ENCODE measurements around the gene KRT86. TPM values are rescaled to one million over a fixed set of nuclear protein-coding genes. Genes with fewer than 3 reads are reported as not detected.
"Not testable (repeated sequence)": the region's sequence is repeated elsewhere in the genome, so short reads cannot be mapped to it uniquely, and the experiment has no call there.

KRT86 gene
- total RNA-seq, 1 donor from 2014 or later: under 0.01 TPM

DNA sequence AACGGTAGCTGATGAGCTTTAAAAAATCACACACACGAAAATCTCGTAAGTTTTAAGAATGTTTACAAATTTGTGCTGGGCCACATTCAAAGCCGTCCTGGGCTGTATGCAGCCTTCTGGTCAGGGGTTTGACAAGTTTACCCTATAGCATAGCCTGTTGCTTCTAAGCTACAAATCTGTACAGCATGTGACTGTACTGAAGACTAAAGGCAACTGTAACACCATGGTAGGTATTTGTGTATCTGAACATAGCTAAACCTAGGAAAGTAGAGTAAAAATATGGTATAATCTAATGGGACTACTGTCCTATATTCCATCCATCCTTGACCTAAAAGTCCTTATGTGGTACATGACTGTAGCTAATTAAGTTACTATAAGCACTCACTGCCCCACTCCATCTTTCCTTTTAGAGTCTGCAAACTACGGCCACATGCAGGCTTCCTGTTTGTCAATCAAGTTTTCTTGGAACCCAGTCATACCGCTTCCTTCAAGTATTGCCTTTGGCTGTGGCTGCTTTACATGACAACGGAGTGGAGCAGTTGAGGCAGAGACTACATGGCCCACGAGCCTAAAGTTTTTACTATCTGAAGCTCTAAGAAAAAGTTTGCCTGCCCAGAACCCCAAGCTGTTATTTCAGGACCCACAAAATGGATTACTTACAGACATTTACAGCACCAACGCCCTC is 22.9 kb upstream of the KRT86 start:
- peak in 1 of 2 donors; percentile 26 for DNase-seq (ENCODE audit: low read depth in 2 of 2)

DNA sequence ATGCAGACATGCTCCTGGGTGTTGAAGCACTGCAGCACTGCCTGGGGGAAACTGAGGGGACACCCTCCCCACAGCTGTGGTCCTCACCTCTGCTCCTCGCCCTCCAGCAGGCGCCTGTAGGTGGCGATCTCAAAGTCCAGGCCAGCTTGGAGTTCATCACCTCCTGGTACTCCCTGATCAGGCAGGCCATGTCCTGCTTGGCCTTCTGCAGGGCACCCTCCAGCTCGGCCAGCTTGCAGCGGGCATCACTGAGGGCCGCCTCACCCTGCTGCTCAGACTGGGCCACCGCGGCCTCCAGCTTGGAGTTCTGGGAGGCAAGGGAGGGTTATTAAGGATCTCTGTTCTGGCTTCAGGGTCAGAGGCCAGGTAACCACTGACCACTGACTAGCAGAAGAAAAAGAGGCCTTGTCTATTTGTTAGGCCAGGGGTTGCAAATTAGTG is 22.2 kb upstream of the KRT86 start:
- DNase-seq (ENCODE audit: low read depth in 2 of 2): not testable (repeated sequence)

- DNase-seq (ENCODE audit: low read depth in 2 of 2): no peak
Measured at GRCh38 chr12:52252728-52253343, 21.6 kb upstream of the KRT86 start.

- no peak for DNase-seq (ENCODE audit: low read depth in 2 of 2)
Measured at GRCh38 chr12:52253391-52254179, 20.9 kb upstream of the KRT86 start.

GRCh38 chr12:52254180-52254964 is 20.1 kb upstream of the KRT86 start:
- no peak for DNase-seq (ENCODE audit: low read depth in 2 of 2)

DNA sequence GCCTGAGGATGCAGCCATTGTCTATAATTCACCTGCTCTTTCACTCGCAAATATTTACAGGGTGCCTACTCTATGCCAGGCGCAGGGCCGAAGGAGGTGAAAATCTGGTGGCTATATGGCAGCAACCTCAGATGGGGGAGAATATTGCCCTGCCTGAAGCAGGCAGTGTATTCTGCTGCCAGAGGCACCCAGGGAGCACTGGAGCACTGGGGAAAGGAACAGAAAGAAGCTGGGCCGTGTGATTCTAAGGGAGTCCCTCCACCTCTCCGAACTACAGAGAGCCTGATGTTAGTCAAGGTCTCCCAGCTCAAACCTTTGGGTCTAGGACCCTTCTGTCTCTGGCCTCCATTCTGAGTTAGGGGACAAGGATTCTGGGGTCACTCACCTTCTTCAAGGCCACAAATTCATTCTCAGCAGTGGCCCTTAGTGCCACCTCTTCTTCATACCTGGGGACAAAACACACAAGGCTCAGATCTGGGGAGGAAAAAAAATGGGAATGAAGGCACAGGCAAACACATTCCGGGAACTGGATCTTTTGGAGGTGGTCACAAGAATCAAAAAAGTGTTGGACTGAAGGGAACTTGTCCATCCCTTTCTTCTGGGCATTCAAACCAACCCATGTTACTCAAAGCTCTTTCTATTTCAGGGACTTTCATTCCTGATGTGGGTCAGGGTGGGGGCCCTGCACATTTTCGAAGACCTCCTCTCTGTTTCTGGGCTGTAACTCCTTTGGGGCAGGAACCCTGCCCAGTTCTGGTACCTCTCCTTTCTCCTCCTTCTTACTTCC is 19.3 kb upstream of the KRT86 start:
- DNase-seq (ENCODE audit: low read depth in 2 of 2): no peak

DNA sequence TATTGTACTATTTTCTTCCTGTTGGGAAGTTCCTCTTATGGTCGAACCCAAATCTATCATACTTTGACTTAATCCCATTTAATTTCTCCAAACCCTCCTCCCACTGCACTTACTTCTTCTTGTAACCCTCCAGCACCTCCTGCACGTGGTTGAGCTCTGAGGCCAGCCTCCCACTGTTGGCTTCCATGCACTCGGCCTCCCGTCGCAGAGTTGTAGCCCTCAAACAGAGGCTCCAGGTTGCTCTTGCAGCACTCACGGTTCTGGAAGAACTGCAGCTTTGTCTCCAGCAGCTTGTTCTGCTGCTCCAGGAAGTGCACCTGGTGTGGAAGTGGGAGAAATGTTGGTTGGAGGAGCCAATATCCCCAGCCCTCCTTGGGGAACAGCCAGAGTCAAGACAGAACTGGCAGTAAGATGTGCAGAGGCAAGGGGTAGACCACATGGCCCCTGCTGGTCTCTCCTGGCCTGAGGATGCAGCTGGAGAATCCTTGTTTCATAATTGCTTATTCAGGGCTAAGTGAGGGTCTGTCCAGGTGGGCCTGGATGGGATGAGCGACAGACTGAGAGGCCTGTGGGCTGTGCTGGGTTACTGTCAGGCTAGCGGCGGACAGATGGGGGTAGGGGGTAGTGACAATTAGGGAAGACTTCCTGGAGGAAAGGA is 18.4 kb upstream of the KRT86 start:
- no peak for DNase-seq (ENCODE audit: low read depth in 2 of 2)

DNA sequence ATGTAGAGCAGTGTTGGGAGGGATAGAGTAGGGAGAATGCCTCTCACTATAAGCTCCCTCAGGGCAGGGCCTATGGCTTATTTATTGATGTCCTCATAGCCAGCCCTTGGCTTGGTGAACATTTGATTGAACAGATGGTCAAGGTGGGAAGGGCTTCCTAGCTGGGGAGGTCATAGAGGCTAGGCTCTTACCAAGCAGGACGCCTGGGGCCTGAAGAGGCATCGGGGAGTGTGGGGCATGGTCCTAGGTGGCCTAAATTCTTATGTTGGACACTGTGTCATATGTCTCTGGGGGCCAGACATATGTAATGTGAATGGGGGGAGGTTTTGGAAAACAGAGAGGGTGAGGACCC is 17.9 kb upstream of the KRT86 start:
- DNase-seq (ENCODE audit: low read depth in 2 of 2): no peak

DNA sequence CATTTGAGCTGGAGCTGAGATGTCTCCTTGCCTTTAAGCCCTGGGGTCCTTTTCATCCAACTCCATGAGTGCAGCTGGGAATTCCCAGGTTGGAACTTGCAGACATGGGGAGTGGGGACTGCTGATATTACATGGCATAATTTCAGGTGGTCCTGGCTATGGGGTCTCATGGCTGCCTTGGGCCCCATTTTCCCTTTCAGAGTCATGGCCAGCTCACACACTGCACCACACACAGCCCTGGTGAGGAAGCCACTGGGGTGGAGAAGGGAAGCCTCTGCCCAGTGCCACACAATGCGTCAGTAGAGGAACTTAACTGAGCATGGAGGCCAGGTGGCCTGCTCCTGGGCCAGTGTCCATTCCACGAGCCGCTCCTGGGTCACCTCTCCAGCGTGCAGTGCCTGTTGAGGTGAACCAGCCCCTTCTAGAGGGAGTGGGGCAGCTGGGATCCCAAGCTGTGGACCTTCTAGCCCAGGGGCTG is 17.3 kb upstream of the KRT86 start:
- no peak for DNase-seq (ENCODE audit: low read depth in 2 of 2)

DNA sequence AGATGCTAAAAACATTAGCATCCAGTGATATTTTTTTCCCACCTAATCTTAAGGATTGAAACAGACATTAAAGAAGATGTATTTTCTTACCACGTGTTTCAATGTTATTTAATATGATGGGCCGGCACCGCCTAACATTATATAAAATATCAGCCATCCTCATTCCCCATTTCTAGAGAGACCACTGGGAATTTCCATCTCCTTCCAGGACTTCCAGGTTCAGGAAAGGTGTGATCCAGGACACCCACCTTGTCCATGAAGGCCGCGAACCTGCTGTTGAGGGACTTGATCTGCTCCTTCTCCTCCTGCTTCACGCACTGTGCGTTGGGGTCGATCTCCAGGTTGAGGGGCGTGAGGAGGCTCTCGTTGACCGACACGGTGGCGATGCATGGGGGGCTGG is 16.5 kb upstream of the KRT86 start:
- DNase-seq (ENCODE audit: low read depth in 2 of 2): not testable (repeated sequence)

DNA sequence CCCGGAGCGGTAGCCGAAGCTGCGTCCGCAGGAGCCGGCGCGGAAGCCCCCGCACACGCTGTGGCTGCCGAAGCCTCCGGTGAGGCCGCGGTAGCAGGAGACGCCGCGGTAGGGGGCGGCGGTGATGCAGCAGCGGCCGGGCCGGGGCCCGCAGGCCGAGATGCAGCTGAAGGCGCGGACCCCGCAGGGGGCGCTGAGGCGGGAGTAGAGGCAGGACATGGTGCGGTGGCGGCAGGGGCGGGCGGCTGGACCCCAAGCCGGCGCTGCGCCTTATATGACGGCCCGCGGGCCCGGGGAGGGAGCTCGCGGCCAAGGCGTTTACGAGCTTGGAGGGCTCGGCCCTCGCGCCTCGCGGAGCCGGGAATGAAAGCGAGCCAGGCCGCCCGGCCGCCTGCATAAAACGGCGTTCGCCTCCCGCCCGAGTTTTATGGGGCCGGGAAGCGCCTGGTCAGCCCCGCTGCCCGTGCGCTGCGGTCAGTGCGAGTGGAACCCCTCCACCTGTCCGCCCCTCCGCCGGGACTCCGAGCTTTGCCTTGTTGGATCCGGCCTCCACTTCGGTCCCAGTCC is 16.0 kb upstream of the KRT86 start:
- peak in 1 of 2 donors; percentile 58 for DNase-seq (ENCODE audit: low read depth in 2 of 2)

- no peak for DNase-seq (ENCODE audit: low read depth in 2 of 2)
Measured at GRCh38 chr12:52259657-52260243, 14.7 kb upstream of the KRT86 start.

GRCh38 chr12:52260361-52261207 is 13.9 kb upstream of the KRT86 start:
- DNase-seq (ENCODE audit: low read depth in 2 of 2): no peak

DNA sequence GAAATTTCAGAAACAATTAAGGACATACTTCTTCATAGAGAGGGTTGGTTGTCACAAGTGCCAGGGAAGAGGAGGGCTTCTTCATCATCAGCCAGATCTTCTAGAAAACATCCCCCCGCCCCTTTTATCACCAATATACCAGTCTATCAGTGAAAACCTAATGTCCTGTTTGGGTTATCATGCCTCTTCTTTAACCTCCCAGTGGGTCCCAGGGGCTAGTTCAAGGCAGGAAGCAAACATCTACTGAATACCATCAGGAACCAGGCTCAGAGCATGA is 13.3 kb upstream of the KRT86 start:
- no peak for DNase-seq (ENCODE audit: low read depth in 2 of 2)

- no peak for DNase-seq (ENCODE audit: low read depth in 2 of 2)
Measured at GRCh38 chr12:52262286-52262685, 12.2 kb upstream of the KRT86 start.

DNA sequence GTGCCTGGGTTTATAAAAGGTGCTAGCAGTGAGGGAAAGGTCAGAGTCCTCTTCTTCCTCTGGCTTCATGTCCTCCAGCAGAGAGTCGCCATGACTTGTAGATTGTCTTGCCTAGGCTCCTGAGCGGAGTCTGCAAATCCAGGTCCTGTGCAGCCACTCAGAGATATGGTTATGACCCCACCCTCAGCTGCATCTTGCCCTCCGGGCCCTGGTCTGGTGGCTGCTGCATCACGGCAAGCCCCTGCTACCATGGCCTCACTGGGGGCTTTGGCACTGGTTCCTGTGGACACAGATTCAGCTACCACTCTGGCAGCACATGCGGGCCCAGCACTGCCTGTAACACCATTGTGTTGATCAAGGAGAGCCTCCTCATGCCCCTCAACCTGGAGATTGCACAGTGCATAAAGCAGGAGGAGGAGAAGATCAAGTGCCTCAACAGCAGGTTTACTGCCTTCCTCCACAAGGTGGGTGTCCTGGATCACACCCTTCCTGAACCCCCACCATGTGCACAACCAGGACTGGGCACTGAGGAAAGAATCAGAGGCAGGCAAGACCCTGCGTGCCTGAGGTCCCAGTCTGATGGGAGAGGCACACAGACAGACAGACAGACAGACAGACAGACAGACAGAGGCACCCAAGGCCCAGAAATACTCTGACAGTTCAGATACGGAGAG is 10.5 kb upstream of the KRT86 start:
- no peak for DNase-seq (ENCODE audit: low read depth in 2 of 2)

DNA sequence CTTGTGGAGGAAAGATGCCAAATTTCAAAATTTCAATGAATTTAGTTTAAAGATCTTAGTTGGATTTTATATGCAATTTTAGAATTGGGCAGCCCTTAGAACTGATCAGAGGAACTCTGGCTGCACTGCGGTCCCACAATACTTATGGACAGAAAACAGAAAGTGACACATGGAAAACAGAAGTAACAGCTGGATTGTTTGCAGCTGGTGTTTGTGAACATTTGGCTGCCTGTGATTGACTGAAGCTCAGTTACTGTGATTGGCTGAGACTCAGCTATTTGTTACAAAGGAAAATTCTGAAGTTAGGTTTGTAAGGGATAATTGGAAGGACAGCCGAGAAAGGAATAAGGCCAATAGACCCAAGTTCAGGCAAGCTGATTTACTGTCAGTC is 10.0 kb upstream of the KRT86 start:
- DNase-seq (ENCODE audit: low read depth in 2 of 2): no peak

- no peak for DNase-seq (ENCODE audit: low read depth in 2 of 2)
Measured at GRCh38 chr12:52266514-52266913, 7.9 kb upstream of the KRT86 start.

All from dermis microvascular lymphatic vessel endothelial cell (primary cell).